ENCODE data around the gene NUDCD3.

NUDCD3 gene

DNA sequence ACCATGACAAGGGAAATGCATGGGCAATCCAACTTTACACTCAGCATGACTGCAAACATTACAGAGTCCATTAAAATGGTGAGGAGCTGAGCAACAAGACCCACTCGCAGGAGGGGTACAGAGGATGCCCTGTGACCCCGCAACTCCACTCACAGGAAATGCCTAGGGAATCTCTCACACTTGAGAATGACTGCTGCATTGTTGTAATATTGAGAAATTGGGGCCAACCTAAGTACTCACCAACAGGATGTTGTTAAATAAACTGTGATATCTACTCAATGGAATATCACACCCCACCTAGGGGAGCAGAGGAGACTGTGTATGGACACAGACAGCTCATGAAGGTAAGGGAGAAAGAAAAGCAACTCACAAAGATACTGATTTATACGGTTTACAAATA is 111.7 kb downstream of the NUDCD3 start:
- WGBS = 88% methylated on average over 3 of the region's 3 CpGs
- no peak overlapping the region for H3K4me3 ChIP-seq (ENCODE audit: low read length)
- no peak overlapping the region for H3K9ac ChIP-seq (ENCODE audit: low read depth, low read length)

DNA sequence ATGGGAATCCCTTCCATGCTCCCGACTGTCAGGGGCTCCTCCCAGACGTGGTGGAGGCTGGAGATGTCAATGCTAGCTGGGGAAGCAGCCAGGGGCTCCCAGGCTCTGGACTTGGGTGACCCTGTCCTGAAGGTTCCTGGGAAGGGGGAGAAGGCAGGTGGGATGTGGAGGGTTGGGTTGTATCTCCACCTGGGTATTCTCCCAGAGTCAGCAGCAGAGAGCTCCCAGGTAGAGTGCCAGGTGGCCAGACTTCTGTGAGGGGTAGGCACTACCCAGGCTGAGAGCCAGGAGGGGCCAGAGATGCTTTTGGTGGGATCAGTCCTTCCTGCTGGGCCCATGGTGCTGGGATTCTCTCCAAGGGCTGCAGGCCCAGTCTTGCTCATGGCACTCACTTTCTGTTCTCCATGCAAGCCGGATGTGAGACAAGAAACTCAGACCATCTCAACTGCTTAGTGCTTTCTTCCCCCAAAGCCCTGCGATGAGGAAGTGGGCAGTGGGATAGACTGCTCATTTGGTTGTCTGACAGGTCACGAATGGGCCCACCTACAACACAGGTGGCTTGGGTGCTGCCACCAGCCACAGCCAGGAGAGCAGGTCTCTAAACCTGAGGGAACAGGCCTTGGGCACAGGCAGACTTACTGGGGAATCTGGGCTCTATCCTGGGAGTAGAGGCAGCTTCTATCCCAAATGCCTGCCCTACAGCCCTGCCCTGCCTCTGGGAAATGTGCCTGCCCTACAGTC is 112.6 kb downstream of the NUDCD3 start:
- Histone ChIP-seq H3K36me3 (ENCODE audit: insufficient read depth, low read length) (peaks cover 3% of the 10 kb centered on the region; the same call in 1 of the 2 replicates), H3K4me1 (ENCODE audit: insufficient read depth, low read length) (no peaks in the 10 kb centered on the region), H3K4me3 (ENCODE audit: low read length) (no peak overlapping the region), H3K27me3 (ENCODE audit: insufficient read depth, low read length) (no peaks in the 10 kb centered on the region), H3K9me3 (ENCODE audit: insufficient read depth, low read depth, low read length) (no peaks in the 10 kb centered on the region), H3K9ac (ENCODE audit: low read depth, low read length) (no peak overlapping the region), H3K27ac (ENCODE audit: low read depth, low read length) (no peak overlapping the region)
- 89% methylated on average over 5 of the region's 5 CpGs for WGBS

More for the DNA sequence above, 111.7 kb downstream of the NUDCD3 start:
- Histone ChIP-seq H3K36me3 (ENCODE audit: insufficient read depth, low read length) (peaks cover 7% of the 10 kb centered on the region; the same call in 1 of the 2 replicates), H3K4me1 (ENCODE audit: insufficient read depth, low read length) (no peaks in the 10 kb centered on the region), H3K27me3 (ENCODE audit: insufficient read depth, low read length) (no peaks in the 10 kb centered on the region), H3K9me3 (ENCODE audit: insufficient read depth, low read depth, low read length) (no peaks in the 10 kb centered on the region), H3K27ac (ENCODE audit: low read depth, low read length) (no peak overlapping the region)

DNA sequence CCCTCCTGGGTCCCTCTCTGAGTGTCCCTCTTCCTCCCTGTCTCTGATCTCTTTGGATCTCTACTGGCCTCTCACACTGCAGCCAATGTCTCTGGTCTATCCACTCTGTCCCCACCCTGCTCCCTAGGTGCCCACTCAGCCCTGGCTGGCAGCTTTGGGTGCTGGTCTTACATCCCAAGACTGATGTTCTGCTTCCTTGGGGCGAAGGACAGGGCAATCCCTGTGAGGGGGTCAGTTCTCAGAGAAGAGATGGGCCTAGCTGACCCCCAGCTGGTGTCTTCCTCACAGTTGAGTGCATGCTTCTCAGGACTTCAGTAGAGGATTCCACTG is 113.4 kb downstream of the NUDCD3 start:
- H3K9me3 ChIP-seq (ENCODE audit: insufficient read depth, low read depth, low read length) = no peaks in the 10 kb centered on the region
- no peaks in the 10 kb centered on the region for H3K27me3 ChIP-seq (ENCODE audit: insufficient read depth, low read length)
- no peaks in the 10 kb centered on the region for H3K36me3 ChIP-seq (ENCODE audit: insufficient read depth, low read length)
- no peak overlapping the region for H3K9ac ChIP-seq (ENCODE audit: low read depth, low read length)
- WGBS = 93% methylated on average over 1 of the region's 1 CpG
- H3K4me3 ChIP-seq (ENCODE audit: low read length) = no peak overlapping the region
- no peaks in the 10 kb centered on the region for H3K4me1 ChIP-seq (ENCODE audit: insufficient read depth, low read length)
- no peak overlapping the region for H3K27ac ChIP-seq (ENCODE audit: low read depth, low read length)

DNA sequence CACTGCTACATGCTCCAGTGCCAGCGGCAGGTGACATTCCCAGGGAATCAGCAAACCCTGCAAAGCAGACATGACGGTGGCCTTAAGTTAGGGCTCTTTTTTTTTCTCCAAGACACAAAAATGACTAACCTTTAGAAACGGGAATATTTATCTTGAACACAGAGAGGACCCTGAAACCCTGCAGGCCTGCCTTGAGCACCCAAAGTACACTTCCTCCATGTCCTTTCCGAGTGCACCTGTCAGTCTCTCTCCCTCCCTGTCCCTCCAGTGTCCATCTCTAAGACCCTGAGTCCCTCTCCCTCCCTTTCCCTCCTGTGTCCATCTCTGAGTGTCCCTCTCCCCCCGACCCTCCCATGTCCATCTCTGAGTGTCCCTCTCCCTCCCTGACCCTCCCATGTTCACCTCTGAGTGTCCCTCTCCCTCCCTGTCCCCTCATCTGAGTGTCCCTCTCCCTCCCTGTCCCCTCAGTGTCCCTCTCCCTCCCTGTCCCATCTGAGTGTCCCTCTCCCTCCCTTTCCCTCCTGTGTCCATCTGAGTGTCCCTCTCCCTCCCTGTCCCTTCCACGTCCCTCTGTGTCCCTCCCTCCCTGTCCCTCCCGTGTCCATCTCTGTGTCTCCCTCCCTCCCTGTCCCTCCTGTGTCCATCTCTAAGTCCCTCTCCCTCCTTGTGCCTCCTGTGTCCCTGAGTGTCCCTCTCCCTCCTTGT is 113.9 kb downstream of the NUDCD3 start:
- Histone ChIP-seq H3K4me1 (ENCODE audit: insufficient read depth, low read length) (no peaks in the 10 kb centered on the region), H3K9me3 (ENCODE audit: insufficient read depth, low read depth, low read length) (no peaks in the 10 kb centered on the region), H3K27me3 (ENCODE audit: insufficient read depth, low read length) (no peaks in the 10 kb centered on the region), H3K9ac (ENCODE audit: low read depth, low read length) (no peak overlapping the region), H3K4me3 (ENCODE audit: low read length) (no peak overlapping the region), H3K36me3 (ENCODE audit: insufficient read depth, low read length) (no peaks in the 10 kb centered on the region), H3K27ac (ENCODE audit: low read depth, low read length) (no peak overlapping the region)
- 73% methylated on average over 7 of the region's 7 CpGs for WGBS

DNA sequence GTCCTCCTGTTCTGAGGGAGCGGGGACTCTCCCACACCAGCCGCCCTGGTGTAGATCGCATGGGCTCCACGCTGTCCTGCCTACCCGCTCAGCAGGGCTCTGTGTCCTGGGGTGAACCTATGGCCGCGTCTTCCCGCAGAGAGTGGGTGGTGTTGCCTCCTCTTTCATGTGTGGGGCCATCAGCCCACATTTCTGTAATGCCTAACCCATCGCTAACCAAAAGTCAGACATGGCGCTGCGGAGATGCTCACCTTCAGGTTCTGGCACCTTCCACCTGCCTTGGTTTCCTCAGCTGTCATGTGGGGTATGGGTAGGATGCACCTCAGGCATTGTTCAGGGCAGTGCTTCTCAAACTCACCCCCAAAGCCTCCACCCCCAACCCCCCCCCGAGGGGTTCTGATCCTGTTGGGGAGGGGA is 114.5 kb downstream of the NUDCD3 start:
- Histone ChIP-seq H3K4me3 (ENCODE audit: low read length) (no peak overlapping the region), H3K4me1 (ENCODE audit: insufficient read depth, low read length) (no peaks in the 10 kb centered on the region), H3K36me3 (ENCODE audit: insufficient read depth, low read length) (no peaks in the 10 kb centered on the region), H3K27me3 (ENCODE audit: insufficient read depth, low read length) (no peaks in the 10 kb centered on the region), H3K9me3 (ENCODE audit: insufficient read depth, low read depth, low read length) (no peaks in the 10 kb centered on the region), H3K9ac (ENCODE audit: low read depth, low read length) (no peak overlapping the region), H3K27ac (ENCODE audit: low read depth, low read length) (no peak overlapping the region)
- 94% methylated on average over 11 of the region's 12 CpGs for WGBS

DNA sequence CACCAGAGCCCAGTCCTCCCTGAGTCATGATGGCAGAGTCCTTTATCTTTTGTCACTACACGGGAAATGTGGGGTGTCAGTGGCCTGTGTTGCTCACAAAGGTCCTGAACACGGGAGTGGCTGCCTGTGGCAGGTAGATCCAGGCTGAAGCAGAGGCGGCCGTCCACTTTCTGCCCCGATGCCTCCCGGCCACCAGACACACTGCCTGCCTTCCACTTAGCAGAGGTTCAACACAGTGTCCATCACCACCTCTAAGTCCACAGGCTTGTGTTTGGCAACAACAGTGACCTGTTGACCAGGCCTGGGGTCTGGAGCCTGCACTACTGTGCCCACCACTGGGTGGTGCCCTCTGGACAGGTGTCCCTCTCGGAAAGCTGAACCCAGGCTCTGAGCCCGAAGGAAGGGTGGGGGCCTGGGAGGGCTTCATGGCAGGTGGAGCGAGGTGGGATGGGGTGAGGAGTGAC is 115.2 kb downstream of the NUDCD3 start:
- H3K4me1 ChIP-seq (ENCODE audit: insufficient read depth, low read length) = no peaks in the 10 kb centered on the region
- no peaks in the 10 kb centered on the region for H3K9me3 ChIP-seq (ENCODE audit: insufficient read depth, low read depth, low read length)
- H3K27ac ChIP-seq (ENCODE audit: low read depth, low read length) = no peak overlapping the region
- no peaks in the 10 kb centered on the region for H3K36me3 ChIP-seq (ENCODE audit: insufficient read depth, low read length)
- no peak overlapping the region for H3K4me3 ChIP-seq (ENCODE audit: low read length)
- no peaks in the 10 kb centered on the region for H3K27me3 ChIP-seq (ENCODE audit: insufficient read depth, low read length)
- 85% methylated on average over 9 of the region's 9 CpGs for WGBS
- H3K9ac ChIP-seq (ENCODE audit: low read depth, low read length) = no peak overlapping the region

DNA sequence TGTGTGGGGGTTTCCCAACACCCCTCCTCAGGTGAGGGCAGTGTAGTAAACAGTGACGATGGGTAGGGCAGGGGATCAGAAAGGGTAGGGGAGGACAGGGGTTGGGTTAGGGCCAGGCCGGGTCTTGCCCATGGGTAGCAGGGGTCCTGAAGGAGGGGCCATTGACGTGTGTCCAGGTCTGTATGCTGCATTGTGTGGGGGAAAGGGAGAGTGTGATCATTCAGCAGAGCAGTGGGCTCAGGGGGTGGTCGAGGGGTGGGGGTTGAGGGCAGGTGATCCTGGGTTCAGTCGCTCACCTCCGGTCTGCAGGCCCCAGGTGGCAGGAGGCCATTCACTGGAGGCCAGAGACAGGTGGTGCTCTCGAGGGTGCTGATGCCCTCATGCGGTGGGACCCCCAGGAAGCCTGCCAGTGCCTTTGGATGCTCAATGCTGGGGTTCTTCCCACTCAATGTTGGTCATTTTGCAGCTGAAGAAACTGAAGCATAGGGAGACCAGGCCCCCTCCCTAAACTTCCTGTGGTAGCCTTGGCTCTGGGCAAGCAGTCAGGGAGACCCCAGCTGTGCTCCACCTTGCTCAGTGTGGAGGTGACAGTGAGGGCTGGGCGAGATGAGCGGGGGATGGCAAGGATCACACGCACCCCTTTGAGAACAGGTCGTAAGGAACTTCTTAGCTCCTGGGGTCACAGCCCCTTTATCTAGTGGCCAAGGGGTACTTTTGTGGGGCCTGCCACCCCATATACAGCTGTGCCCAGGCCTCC is 116.3 kb downstream of the NUDCD3 start:
- Histone ChIP-seq H3K4me1 (ENCODE audit: insufficient read depth, low read length) (no peaks in the 10 kb centered on the region), H3K27ac (ENCODE audit: low read depth, low read length) (no peak overlapping the region), H3K36me3 (ENCODE audit: insufficient read depth, low read length) (no peaks in the 10 kb centered on the region), H3K9me3 (ENCODE audit: insufficient read depth, low read depth, low read length) (no peaks in the 10 kb centered on the region), H3K9ac (ENCODE audit: low read depth, low read length) (no peak overlapping the region), H3K27me3 (ENCODE audit: insufficient read depth, low read length) (no peaks in the 10 kb centered on the region), H3K4me3 (ENCODE audit: low read length) (no peak overlapping the region)
- 86% methylated on average over 12 of the region's 12 CpGs for WGBS

DNA sequence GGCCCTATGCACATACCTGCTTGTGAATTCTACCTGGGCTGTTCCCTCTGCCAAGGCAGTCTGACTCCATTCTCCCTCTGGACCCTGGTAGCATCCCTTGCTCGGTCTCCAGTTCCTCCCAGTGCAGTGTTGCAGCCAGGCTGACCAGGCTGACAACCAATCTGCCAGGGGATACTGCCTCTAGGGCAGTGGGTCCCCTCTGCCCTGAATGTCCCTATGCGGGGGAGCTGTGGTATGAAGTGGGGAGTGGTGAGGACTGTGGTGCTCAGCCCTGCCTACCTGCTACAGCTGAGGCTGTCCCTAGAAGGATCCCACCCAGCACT is 117.1 kb downstream of the NUDCD3 start:
- WGBS = 85% methylated on average over 2 of the region's 2 CpGs

DNA sequence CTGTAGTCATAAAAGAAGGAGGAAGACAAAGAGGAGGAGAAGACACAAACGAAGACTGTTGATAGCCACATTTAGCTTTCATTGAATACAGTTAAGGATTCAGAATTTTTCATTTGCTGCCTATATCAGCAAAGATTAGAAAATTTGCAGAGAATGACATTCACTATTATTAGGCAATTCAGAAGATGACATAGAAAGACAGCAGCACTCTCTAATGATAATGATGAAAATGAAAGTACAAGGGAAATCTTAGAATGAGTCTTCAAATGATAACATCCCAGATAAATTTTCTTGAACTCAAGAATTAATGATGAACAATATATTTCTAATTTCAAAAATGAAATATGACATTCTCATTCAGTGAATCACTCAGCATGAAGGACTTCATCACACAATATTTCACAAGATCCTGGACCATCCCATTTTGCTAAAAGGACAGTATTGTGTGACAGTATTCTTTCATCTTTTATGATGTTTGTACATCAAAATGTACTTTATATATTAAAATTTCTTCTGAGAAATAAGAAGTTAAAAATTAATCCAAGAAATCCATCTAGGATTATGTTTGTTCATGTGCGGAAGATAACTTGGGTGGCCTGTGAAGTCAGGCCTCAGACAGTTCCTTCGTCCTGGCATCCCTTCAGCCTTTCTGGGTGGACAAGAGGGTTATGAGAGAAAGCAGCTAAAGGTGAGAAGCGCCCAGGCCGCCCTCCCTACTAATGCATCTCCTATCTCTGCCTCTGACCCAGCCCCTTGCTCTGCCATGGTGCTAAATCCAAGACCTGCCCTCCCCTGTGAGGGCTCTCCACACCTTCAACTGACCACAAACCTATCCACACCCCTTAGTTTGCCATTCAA is 117.7 kb downstream of the NUDCD3 start:
- Histone ChIP-seq H3K36me3 (ENCODE audit: insufficient read depth, low read length) (no peaks in the 10 kb centered on the region), H3K9ac (ENCODE audit: low read depth, low read length) (no peak overlapping the region), H3K27me3 (ENCODE audit: insufficient read depth, low read length) (no peaks in the 10 kb centered on the region), H3K27ac (ENCODE audit: low read depth, low read length) (no peak overlapping the region), H3K4me3 (ENCODE audit: low read length) (no peak overlapping the region), H3K4me1 (ENCODE audit: insufficient read depth, low read length) (no peaks in the 10 kb centered on the region), H3K9me3 (ENCODE audit: insufficient read depth, low read depth, low read length) (no peaks in the 10 kb centered on the region)
- WGBS = 87% methylated on average over 5 of the region's 5 CpGs

More for the DNA sequence above, 117.1 kb downstream of the NUDCD3 start:
- H3K4me3 ChIP-seq (ENCODE audit: low read length) = no peak overlapping the region
- no peaks in the 10 kb centered on the region for H3K27me3 ChIP-seq (ENCODE audit: insufficient read depth, low read length)
- H3K36me3 ChIP-seq (ENCODE audit: insufficient read depth, low read length) = no peaks in the 10 kb centered on the region
- no peaks in the 10 kb centered on the region for H3K4me1 ChIP-seq (ENCODE audit: insufficient read depth, low read length)
- no peak overlapping the region for H3K9ac ChIP-seq (ENCODE audit: low read depth, low read length)
- no peaks in the 10 kb centered on the region for H3K9me3 ChIP-seq (ENCODE audit: insufficient read depth, low read depth, low read length)
- no peak overlapping the region for H3K27ac ChIP-seq (ENCODE audit: low read depth, low read length)

DNA sequence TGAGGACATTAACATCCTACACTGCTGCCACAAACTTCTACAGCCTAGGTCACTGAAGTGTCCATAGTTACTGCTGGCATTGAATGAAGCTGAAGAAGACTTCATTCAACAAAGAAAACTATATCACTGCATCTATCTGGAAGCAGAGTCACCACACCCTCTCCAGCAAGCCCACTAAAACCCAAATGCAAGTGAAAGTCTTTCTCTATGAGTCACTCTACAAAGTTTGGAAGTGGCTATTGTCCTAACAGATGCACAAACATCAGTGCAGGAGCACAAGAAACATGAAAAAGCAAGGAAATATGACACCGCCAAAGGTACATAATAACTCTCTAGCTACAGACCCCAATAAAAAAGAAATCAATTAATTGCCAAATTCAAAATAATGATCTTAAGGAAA is 121.6 kb downstream of the NUDCD3 start:
- Histone ChIP-seq H3K36me3 (ENCODE audit: insufficient read depth, low read length) (no peaks in the 10 kb centered on the region), H3K4me3 (ENCODE audit: low read length) (no peak overlapping the region), H3K9ac (ENCODE audit: low read depth, low read length) (no peak overlapping the region), H3K27me3 (ENCODE audit: insufficient read depth, low read length) (no peaks in the 10 kb centered on the region), H3K27ac (ENCODE audit: low read depth, low read length) (no peak overlapping the region), H3K4me1 (ENCODE audit: insufficient read depth, low read length) (no peaks in the 10 kb centered on the region), H3K9me3 (ENCODE audit: insufficient read depth, low read depth, low read length) (no peaks in the 10 kb centered on the region)
- WGBS = 93% methylated on average over 1 of the region's 1 CpG

All from HUES64 (cell line).